HepG2 (cell line): ENCODE results near the gene PPRC1. TPM values are rescaled to one million over a fixed set of nuclear protein-coding genes. Genes with fewer than 3 reads are reported as not detected.

Experiments used
- ESRRA ChIP-seq: sonication (generic); formaldehyde crosslinking; IDR thresholded peaks from 2 replicates; pipeline ENCODE4 v1.5.1; 2020; ENCODE audit warnings: mild to moderate bottlenecking, low read depth, missing genetic modification reagents
- SATB2 ChIP-seq: sonication (generic); formaldehyde crosslinking; IDR thresholded peaks from 2 replicates; pipeline ENCODE4 v1.5.0; 2020; ENCODE audit warnings: missing genetic modification reagents
- THAP11 ChIP-seq: IDR thresholded peaks from 2 replicates; pipeline ENCODE4 v1.6.1; 2016; ENCODE audit warnings: missing biosample characterization, missing genetic modification reagents
- XRCC5 ChIP-seq: fragments of 200-400 bp; formaldehyde crosslinking; optimal IDR thresholded peaks from 2 replicates; pipeline ENCODE3; 2017; ENCODE audit warnings: mild to moderate bottlenecking, low read length
- ZFY ChIP-seq: sonication (generic); formaldehyde crosslinking; IDR thresholded peaks from 2 replicates; pipeline ENCODE4 v1.4.0; 2020; ENCODE audit warnings: missing genetic modification reagents
- ZNF180 ChIP-seq: sonication (generic); formaldehyde crosslinking; IDR thresholded peaks from 2 replicates; pipeline ENCODE4 v1.4.0; 2020; ENCODE audit warnings: low read depth, missing genetic modification reagents, borderline replicate concordance
- ZNF432 ChIP-seq: sonication (generic); formaldehyde crosslinking; IDR thresholded peaks from 2 replicates; pipeline ENCODE4 v1.5.0; 2020; ENCODE audit warnings: missing genetic modification reagents, mild to moderate bottlenecking, borderline replicate concordance
- ZNF879 ChIP-seq: sonication (generic); formaldehyde crosslinking; IDR thresholded peaks from 2 replicates; pipeline ENCODE4 v1.8.1; 2023; ENCODE audit warnings: missing genetic modification reagents
- polyA plus RNA-seq, 8 experiments: library from polyadenylated mRNA; depleted of rRNA in 3 of 8; stranded (reverse) in 7 of 8; unstranded in 1 of 8; fragments of >200 nt; fragmentation: Illumina TruSeq in 4 of 8; extraction: Trizol in 4 of 8; gene quantifications; 2 replicates each; pipeline versions ENCODE4 v1.2.1 to v1.2.3, GENCODE V29; 2011 to 2016; ENCODE audit warnings: low read depth in 4 of 8, missing spikeins in 1 of 8, mixed read lengths in 1 of 8; ENCODE audit not compliant: insufficient read depth in 1 of 8
- total RNA-seq, 5 experiments: library from RNA; depleted of rRNA; stranded (reverse); fragments of >200 nt; fragmentation: Illumina TruSeq; extraction: Trizol; gene quantifications; 2 replicates each; pipeline ENCODE4 v1.2.3, GENCODE V29; 2016; ENCODE audit warnings: low read depth in 1 of 5
- TF ChIP-seq, protein P1 (sequence below): sonication (generic); formaldehyde crosslinking; IDR thresholded peaks from 2 replicates; pipeline ENCODE4 v1.4.0; 2020; ENCODE audit warnings: missing genetic modification reagents
- TF ChIP-seq, protein P2 (sequence below): IDR thresholded peaks from 2 replicates; pipeline ENCODE4 v1.6.1; 2016
- TF ChIP-seq, protein P3 (sequence below): sonication (generic); formaldehyde crosslinking; IDR thresholded peaks from 2 replicates; pipeline ENCODE4 v1.5.1; 2020; ENCODE audit warnings: mild to moderate bottlenecking, missing genetic modification reagents, moderate library complexity
- TF ChIP-seq, protein P4 (sequence below): sonication (generic); formaldehyde crosslinking; IDR thresholded peaks from 2 replicates; pipeline ENCODE4 v1.5.0; 2020; ENCODE audit warnings: missing genetic modification reagents, mild to moderate bottlenecking, borderline replicate concordance
- TF ChIP-seq, protein P5 (sequence below), 2 experiments: sonication (generic) in 1 of 2; formaldehyde crosslinking in 1 of 2; IDR thresholded peaks; 2 replicates each; pipeline versions ENCODE4 v1.6.1 to v1.9.0; 2014 to 2022; ENCODE audit warnings: antibody characterized with exemption in 1 of 2, borderline replicate concordance in 1 of 2, inconsistent platforms in 1 of 2, low read depth in 1 of 2, missing genetic modification reagents in 1 of 2
- TF ChIP-seq, protein P6 (sequence below): sonication (generic); formaldehyde crosslinking; IDR thresholded peaks from 2 replicates; pipeline ENCODE4 v1.4.0; 2020; ENCODE audit warnings: mild to moderate bottlenecking, missing genetic modification reagents

PPRC1 gene
- total and polyA plus RNA-seq, 2 of the 13 experiments (the other 11 are each of a cell fraction or from before 2014, with no cell fraction given), result 18.7 to 24.2 TPM

DNA sequence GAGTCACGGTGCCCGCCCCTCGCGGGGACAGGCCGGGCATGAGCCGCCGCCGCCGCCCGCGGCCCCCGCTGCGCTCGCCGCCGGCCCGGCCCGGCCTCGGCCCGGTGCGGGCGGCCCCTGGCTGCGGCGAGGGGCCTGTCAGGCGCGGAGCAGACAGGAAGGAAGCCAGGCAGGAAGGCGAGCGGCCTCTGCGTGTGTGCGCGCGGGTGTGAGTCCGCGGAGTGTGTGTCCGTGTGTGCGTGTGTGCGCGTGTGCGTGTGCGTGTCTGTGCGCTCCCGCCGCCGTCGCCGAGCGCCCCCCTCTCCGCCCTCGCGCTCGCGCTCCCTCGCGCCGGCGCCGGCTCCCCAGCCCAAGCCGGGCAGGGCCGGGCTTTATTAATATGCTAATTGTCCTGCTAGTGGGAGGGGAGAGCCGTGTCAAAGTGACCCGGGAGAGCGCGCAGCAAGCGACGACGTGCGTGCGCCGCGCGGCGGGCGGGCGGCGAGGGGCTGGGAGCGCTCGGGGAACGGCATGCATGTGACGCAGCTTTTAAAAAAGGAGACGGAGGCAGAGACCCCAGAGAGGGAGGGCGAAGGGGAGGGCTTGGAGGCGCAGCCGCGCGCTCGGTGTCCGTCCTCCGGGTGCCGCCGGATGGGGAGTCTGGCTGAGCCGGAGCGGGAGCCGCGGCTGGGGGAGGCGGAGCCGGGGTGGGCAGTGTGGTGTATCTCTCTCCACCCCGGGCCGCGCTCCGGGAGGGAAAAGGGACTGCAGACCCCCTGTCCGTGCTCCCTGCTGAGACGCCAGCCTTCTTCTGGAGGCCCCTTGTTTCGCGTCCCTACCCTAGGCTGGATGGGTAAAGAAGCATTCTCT lies 12.5 kb upstream of the PPRC1 start, which contains the start of gene LDB1 (continued):
- TF ChIP-seq SATB2 (CRISPR knock-in tag) (no peak), THAP11 (CRISPR knock-in tag) (peak; percentile 68), ZNF180 (CRISPR knock-in tag) (no peak), ZNF432 (CRISPR knock-in tag) (no peak), ZNF879 (CRISPR knock-in tag) (no peak), ESRRA (CRISPR knock-in tag) (no peak; the same call in 1 of the 2 replicates), XRCC5 (peak; percentile 31), ZFY (CRISPR knock-in tag) (peak; percentile 74)
- TF ChIP-seq, protein P1, sequence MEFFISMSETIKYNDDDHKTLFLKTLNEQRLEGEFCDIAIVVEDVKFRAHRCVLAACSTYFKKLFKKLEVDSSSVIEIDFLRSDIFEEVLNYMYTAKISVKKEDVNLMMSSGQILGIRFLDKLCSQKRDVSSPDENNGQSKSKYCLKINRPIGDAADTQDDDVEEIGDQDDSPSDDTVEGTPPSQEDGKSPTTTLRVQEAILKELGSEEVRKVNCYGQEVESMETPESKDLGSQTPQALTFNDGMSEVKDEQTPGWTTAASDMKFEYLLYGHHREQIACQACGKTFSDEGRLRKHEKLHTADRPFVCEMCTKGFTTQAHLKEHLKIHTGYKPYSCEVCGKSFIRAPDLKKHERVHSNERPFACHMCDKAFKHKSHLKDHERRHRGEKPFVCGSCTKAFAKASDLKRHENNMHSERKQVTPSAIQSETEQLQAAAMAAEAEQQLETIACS (CRISPR knock-in tag), result peak; percentile 56
- TF ChIP-seq, protein P2, sequence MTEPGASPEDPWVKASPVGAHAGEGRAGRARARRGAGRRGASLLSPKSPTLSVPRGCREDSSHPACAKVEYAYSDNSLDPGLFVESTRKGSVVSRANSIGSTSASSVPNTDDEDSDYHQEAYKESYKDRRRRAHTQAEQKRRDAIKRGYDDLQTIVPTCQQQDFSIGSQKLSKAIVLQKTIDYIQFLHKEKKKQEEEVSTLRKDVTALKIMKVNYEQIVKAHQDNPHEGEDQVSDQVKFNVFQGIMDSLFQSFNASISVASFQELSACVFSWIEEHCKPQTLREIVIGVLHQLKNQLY (CRISPR knock-in tag), result no peak
- TF ChIP-seq, protein P3, sequence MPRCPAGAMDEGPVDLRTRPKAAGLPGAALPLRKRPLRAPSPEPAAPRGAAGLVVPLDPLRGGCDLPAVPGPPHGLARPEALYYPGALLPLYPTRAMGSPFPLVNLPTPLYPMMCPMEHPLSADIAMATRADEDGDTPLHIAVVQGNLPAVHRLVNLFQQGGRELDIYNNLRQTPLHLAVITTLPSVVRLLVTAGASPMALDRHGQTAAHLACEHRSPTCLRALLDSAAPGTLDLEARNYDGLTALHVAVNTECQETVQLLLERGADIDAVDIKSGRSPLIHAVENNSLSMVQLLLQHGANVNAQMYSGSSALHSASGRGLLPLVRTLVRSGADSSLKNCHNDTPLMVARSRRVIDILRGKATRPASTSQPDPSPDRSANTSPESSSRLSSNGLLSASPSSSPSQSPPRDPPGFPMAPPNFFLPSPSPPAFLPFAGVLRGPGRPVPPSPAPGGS (CRISPR knock-in tag), result peak; percentile 68; the same call in 1 of the 2 replicates
- TF ChIP-seq, protein P4, sequence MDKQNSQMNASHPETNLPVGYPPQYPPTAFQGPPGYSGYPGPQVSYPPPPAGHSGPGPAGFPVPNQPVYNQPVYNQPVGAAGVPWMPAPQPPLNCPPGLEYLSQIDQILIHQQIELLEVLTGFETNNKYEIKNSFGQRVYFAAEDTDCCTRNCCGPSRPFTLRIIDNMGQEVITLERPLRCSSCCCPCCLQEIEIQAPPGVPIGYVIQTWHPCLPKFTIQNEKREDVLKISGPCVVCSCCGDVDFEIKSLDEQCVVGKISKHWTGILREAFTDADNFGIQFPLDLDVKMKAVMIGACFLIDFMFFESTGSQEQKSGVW, result no peak
- TF ChIP-seq, protein P5, sequence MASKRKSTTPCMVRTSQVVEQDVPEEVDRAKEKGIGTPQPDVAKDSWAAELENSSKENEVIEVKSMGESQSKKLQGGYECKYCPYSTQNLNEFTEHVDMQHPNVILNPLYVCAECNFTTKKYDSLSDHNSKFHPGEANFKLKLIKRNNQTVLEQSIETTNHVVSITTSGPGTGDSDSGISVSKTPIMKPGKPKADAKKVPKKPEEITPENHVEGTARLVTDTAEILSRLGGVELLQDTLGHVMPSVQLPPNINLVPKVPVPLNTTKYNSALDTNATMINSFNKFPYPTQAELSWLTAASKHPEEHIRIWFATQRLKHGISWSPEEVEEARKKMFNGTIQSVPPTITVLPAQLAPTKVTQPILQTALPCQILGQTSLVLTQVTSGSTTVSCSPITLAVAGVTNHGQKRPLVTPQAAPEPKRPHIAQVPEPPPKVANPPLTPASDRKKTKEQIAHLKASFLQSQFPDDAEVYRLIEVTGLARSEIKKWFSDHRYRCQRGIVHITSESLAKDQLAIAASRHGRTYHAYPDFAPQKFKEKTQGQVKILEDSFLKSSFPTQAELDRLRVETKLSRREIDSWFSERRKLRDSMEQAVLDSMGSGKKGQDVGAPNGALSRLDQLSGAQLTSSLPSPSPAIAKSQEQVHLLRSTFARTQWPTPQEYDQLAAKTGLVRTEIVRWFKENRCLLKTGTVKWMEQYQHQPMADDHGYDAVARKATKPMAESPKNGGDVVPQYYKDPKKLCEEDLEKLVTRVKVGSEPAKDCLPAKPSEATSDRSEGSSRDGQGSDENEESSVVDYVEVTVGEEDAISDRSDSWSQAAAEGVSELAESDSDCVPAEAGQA (IDR thresholded peaks at IDR 0.05; ENCODE audit: low read depth), result no peak
- TF ChIP-seq, protein P5 (CRISPR knock-in tag; IDR thresholded peaks at IDR 0.05; ENCODE audit: borderline replicate concordance), result no peak
- TF ChIP-seq, protein P6, sequence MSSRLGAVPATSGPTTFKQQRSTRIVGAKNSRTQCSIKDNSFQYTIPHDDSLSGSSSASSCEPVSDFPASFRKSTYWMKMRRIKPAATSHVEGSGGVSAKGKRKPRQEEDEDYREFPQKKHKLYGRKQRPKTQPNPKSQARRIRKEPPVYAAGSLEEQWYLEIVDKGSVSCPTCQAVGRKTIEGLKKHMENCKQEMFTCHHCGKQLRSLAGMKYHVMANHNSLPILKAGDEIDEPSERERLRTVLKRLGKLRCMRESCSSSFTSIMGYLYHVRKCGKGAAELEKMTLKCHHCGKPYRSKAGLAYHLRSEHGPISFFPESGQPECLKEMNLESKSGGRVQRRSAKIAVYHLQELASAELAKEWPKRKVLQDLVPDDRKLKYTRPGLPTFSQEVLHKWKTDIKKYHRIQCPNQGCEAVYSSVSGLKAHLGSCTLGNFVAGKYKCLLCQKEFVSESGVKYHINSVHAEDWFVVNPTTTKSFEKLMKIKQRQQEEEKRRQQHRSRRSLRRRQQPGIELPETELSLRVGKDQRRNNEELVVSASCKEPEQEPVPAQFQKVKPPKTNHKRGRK, result no peak
